Measurements from ENCODE around the gene SIDT1.

Gene SIDT1

DNA sequence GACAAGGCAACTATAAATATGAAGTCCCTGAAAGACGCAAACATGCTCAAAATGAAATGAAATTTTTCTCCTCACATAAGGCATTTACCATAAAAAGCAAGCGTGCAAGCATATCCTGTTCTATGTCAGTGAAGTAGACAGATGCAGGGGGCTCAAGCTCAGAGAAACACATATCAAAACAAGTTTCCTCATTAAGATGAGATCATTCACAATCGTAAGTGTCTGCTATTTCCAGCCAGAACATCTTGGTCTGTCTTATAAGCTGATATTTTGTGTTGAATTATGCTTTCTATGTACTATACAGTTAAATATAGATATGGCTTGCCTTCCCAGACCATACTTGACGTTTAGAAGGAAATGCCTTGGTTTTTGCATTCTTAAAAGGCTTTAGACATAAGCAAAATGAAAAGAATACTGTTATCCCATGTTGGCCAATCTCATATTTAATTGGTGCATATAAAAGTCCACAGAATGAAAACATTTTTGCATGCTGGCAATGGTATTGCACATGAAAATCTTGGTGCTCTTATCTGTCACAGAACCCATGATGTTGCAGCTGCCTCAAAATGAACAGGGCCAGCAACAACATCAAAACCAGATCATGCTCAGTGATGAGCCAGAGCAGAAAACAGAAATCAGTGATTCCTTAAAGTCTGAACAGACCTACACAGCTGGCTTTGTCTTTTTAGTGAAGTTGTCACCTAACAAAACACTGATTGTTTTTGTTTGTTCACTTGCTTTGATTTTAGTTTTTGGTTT is 65.4 kb downstream of the SIDT1 start:
- no peak for DNase-seq (ENCODE audit: low read depth)

DNA sequence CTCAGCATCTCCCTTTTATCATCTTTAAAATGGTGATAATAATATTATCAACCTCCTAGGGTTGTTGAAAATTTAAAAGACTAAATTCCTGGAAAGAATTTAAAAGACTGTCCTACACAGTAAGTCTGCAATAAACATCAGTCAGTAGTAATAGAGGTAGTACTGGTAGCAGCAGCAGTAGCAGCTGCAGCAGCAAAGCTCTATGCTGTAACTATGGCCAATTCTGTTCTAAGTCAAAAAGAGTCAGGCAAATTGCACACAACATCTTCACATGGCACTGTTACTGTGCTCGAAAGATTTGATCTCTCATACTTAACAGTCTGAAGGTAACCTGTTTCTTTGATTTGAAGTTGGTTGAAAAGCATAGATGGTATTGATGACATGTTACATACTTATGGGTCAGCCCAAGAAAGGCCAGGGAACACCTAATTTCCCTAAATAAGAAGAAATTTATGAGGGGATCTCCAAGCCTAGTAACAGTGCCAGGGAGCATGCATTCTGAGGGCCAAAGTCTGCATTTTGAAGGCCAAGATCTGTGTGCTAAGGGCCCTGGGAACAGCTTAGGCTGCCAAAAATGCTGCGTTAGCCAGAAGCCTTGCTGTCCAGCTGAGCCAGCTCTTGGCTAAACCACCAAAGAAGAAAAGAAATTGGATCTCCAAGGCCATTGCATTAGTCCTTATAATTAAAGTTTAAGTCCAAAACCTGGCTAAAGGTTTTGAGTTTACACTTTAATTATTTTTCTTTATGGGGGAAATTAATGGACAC is 68.2 kb downstream of the SIDT1 start:
- DNase-seq (ENCODE audit: low read depth) = no peak

DNA sequence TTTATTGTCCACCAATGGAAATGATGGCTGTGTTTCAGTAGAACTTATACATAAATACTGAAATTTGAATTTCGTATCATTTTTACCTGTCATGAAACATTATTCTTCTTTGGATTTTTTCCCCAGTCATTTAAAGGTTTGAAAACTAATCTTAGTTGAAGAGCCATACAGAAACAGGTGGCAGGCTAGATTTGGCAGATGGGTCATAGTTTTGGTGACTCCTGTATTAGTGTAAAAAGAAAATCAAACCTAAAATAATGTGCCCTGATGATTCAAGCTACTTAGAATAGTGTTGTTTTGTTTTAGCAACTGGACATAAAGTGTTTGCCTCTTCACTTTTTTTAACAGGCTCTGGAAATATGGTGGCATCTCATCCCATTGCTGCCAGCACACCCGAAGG is 68.9 kb downstream of the SIDT1 start:
- DNase-seq (ENCODE audit: low read depth) = no peak

DNA sequence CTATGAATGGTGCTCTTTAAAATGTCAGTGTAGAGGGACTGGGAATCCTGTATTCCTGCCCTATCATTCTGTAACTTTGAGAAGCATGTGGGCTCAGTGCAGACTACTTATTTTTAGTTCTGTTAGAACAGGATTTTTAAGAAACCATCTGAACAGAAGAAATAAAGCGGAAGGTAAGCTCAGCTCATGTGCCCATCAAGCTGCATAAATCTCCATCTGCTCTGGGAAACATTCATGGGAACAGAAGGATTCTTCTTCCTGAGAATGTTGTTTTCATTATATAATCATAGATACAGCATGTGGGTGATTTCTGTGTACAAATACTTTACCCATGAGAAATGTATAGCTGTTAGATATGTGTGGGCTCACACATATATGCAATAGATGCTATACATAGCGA is 69.9 kb downstream of the SIDT1 start:
- no peak for DNase-seq (ENCODE audit: low read depth)

DNA sequence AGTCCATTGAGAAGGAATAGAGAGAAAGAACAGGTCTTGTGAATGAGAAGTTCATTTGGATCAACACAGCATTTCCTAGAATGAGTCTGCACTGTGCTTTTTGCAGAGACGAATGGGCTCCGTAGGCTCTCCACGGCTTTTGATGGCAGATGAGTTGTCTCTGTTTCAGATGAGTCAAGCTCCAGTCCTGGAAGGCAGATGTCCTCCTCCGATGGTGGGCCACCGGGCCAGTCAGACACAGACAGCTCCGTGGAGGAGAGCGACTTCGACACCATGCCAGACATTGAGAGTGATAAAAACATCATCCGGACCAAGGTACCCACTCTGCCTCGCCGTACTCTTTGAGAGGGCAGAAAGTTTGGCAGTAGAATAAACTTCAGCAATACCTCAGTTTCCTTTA is 70.5 kb downstream of the SIDT1 start:
- DNase-seq (ENCODE audit: low read depth) = no peak

DNA sequence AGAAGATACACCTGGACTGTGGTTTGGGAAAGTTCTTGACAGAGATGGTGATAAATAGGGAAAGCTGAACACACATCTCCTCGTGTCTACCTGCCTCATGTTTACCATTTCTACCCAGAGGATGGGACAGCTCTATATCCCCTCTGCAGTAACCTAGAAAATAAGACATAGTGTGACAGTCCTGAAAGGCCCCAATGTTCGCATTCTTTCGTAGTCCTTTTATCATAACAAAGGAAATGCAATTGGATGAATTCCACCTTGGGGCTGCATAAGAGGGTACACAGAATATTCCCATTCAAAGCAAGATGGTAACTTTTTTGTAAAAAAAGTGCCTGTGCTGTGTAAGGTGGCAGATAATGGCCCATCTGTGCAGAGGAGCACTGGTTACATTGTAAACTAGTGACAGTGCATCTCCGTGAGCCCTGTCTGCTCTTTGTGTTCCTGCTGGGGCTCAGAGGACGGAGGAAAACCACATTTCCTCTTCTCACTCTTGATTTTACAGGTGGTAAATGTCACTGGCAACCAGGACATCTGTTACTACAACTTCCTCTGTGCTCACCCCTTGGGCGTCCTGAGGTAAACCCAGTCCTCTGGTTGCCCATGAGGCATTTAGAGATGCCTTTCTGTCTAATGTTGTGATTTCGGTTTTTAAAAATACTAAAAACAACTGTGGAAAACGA is 74.3 kb downstream of the SIDT1 start:
- DNase-seq (ENCODE audit: low read depth) = no peak

DNA sequence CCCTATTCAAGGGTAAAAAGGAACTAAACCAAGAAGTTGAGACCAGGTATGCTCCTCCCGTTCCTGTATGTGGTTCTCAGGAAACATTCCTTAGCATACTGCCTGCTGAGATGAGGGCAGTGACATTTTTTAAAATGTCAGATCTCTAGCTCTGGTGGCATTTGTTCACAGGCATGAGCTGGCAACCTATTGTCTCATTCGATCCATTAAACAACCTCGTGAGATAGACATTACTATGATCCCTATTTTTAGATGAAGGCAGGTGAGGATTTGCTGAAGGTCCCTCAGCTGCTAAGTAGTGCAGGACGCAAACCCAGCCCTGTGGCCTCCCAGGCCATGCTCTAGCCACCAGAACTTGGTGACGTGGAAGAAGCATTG is 74.9 kb downstream of the SIDT1 start:
- no peak for DNase-seq (ENCODE audit: low read depth)

DNA sequence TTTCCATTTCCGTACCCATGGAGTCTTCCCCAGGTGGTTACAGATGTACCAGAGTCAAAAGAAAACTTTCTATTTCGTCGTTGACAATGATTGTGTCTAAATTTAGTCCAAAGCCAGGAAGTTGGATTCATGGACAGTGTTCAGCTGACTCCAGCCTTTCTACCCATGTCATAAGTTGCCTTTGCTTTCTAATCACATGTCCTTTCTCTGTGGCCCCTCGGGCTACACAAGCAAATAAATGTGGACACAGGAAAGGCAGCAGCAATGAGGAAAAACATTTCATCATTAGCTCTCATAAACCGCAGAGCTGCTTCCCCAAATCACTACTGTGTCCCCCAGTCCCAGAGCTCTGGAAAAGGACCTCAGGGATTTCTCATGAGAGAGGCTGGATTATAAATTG is 82.0 kb downstream of the SIDT1 start:
- no peak for DNase-seq (ENCODE audit: low read depth)

DNA sequence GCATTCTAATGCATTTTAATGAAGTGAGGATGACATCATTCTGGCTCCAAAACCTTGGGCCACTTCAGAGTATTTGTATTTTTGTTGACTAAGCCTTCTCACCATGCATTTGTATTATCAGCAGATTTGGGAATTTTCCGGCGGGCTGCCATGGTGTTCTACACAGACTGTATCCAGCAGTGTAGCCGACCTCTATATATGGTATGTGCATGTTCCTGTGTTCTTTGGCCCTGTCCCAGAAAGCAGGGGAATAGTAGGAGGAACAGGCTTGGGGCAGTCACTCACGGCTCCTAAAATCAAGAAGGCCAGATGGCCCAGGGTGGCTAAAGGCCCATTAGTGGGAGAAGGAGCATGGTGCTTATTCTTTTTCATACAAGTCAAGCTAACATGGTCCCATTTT is 83.6 kb downstream of the SIDT1 start:
- DNase-seq (ENCODE audit: low read depth) = no peak

DNA sequence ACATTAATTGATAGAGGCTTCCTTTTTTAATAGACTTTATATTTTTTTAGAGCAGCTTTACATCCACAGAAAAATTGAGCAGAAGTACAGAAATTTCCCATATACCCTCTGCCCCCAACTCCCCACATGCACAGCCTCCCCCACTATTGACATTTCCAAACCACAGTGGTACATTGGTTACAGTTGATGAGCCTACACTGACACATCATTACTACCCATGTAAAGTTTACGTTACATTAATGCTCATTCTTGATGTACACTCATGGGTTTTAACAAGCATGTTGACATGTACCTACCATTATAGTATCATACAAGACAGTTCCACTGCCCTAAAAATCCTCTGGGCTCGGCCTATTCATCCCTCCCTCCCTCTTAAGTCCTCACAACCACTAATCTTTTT is 85.4 kb downstream of the SIDT1 start:
- no peak for DNase-seq (ENCODE audit: low read depth)

DNA sequence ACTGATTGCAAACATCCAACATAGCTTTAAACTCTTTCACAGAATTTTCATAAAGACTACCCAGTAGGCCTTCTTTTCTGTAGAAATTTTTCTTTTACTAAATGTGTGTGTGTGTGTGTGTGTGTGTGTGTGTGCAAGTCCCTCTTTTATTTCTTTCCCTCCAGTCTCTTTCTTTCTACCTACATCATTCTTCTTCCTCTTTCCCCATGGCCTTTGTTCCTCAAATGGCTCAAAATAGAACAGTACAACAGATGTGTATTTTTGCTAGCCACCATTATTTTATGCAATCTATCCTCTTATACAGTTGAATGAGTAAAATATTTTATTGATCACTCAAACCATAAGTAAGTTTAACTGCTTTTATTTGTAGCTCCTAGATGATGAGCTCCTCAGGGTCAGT is 87.7 kb downstream of the SIDT1 start:
- DNase-seq (ENCODE audit: low read depth) = no peak

DNA sequence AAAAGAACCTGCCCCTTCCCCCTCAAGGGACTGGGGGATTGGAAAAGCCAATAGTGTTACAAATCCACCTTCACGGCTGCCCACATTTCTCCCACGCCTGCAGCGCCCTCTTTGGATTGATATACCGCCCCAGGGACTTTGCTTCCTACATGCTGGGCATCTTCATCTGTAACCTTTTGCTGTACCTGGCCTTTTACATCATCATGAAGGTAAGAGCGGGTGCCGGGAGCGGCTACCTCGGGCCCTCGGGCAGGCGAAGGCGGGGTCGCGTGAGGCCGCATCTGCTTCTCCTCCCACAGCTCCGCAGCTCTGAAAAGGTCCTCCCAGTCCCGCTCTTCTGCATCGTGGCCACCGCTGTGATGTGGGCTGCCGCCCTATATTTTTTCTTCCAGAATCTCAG is 91.0 kb downstream of the SIDT1 start:
- no peak for DNase-seq (ENCODE audit: low read depth)

DNA sequence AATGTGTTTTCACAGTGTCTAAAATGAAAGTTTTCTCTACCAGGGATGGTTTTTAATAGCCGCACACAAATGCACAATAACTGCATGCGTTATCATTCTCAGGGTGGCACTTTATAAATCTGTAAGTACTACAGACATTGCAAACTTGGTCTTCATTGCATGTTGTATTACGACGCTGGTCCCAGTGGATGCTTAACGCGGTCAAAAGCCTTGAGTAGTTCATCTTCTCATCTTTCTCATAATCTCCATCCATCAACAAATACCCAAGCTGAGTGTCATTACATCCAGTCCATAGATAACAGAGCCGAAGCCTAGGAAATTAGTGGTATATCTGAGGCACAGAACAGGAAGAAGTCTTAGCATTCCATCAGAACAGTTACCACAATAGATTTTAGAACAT is 91.5 kb downstream of the SIDT1 start:
- DNase-seq (ENCODE audit: low read depth) = no peak

DNA sequence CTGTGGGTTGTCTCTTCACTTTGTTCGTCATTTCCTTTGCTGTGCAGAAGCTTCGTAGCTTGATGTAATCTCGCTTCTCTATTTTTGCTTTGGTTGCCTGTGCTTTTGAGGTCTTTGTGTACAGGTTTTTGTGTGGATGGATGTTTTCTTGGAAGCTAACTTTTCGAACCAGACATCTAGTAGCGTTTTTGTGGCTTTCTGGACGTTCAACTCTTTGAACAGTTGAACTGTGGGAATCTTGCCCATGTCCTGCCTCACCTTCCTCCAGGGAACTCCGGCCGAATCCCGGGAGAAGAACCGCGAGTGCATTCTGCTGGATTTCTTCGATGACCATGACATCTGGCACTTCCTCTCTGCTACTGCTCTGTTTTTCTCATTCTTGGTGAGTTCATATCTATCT is 93.5 kb downstream of the SIDT1 start:
- no peak for DNase-seq (ENCODE audit: low read depth)

DNA sequence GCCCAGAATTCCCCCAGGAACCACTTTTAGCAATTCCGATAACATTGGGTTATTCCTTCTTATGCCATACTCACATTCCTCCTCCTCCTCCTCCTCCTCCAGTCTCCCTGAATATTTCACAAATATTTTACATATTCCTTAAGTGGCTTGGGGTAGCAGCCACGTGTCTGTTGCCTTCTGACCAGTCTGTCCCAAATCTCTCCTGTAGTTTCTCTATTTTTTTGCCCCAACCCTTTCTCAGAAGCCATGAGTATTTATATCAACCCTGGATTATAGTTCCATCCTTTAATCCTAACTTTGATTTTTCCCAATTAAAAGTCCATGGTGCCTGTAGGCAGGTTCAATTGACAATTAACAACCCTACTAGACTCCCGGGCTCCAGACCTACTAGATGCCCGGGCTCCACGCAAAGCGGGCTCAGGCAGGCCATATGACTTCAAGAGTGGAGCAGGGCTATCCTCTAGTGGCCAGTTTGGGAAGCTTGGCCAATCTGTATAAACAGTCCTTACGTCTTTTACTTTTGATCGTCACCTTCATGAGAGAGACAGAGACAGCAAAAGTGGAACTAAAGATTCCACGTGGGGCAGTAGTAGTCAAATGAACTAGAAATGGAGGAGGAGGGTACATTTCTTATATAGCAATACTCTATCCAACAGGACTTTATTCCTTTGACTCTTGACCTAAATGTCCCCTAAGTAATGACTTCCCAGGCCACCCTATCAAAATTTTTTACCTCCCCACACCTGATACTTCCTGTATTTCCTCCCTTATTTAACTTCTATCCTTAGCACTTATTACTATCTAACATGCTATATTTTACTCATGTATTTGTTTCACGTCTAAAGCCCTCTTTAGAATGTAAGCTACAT is 94.4 kb downstream of the SIDT1 start:
- DNase-seq (ENCODE audit: low read depth) = no peak

DNA sequence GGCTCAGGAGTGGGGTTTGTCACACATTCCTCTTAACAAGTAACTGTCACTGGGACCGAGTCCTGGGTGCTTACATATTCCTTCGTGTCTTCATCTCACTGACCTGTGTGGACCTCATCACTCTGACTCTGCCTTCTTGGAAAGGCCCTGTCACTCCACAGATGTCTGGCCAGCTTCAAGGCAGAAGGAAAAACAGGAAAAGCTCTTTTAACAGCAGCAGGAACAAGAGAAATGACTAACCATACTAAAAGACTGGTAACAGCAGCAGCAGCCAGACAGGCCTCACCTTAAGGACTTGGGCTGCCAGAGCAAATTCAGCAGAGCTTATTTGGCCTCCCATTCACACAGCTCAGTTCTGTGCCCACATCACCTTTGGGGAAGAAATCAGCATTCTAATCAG is 96.0 kb downstream of the SIDT1 start:
- DNase-seq (ENCODE audit: low read depth) = no peak

DNA sequence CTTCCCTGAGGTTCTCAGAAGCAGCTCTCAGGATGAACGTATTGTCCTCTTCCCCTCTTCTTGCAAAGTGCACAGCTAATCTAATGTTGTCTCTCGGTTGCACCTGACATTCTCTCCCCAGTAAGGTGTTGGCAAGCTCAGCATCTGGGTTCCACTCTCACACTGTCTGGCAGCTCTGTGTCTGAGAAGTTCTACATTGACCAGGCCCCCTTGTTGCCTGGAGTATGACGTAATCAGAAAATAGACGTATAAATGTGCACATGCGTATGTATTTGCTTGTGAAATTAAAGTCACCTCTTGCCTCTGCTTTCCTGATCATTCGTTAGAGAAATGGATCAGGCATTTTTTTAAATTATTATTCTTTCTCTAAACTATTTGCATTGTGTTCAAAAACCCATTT is 96.4 kb downstream of the SIDT1 start:
- no peak for DNase-seq (ENCODE audit: low read depth)

DNA sequence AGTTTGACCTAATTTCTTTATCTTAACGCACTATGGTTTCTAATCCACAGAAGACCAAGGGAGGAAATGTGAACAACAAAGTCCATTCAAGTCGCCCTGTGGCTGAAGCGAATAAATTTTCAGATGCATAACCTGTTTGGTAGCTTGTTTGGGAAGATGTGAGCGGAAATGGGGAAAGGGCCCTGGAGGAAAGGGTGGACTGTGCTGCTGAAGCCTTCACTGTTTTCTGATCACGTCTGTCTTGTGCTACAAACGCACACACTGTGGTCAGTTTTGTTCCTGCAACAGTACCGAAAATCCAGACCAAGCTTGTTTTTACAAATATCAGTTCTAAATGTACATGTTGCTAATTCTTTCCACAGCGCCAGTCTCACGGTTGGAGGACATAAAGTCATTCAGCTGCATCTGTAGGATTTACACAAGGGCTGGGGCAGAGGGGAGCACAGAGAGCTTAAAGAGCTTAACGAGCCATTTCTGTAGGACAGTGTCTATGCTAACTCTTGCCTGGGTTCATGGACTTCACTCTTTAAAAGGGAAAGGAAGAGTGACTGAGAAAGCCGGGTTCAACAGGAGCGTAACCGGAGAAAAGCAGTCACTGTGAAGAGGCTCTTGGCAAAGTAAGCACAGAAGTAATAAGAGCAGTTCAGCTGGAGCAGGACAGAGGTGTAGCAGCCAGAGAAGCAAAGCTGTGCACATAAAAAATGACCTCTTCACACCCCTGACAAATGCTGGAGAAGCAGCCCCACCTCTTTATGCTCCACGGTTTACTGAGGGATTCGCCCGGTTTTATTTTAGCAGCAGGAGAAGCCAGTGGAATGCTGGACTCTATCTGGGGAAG is 97.4 kb downstream of the SIDT1 start:
- no peak for DNase-seq (ENCODE audit: low read depth)

DNA sequence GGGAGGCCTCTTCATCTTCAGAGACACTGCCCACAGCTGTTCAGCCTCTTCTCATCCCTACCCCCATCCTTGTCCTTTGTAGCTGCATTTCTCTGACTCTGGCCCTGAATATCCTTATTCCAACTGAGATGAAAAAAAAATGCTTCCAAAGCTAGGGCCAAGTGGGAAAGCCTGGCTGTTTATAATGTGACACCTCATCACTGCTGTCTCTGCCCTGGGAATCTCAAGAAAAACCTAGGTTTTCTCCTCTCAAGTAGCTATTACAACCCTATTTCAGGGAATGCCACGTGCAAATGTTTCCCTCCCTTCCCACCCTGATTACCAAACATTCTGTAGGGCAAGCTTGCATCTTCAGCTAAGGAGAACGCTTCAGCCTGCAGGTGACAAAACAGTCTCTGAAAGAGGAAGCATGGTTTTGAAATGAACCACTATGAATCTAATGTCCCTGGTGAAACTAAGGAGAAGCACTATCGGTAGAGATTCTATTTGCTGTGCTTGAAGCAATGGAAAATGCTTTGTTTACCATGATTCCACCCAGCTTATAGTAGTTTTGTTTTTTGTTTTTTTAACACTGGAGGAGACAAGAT is 98.7 kb downstream of the SIDT1 start:
- DNase-seq (ENCODE audit: low read depth) = no peak

DNA sequence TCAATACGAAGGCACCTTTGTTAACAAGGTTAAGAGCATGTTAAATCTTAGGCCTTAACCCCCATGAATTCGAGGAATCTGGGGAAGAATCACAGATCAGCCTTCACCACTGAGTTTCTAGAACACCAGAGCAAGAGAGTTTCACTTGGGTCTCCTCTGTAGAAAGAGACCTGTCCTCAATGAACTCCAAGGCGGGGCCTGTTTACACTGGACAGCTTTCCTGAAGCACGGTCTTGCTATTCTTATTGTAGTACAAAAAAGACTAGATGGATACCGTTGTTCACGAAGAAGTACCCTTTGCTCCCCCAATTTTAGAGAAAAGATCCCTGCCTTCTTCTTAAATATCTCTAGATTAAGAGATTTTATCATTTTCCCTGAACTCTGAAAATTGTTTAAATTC is 99.2 kb downstream of the SIDT1 start:
- no peak for DNase-seq (ENCODE audit: low read depth)

Measured in stimulated activated CD8-positive, alpha-beta memory T cell treated with anti-CD3 and anti-CD28 coated beads, Interleukin-15, amount 100 ng/mL, for 1 hour (primary cell).